B cell (primary cell): Measurements from ENCODE around the gene DGUOK. TPM values are rescaled to one million over a fixed set of nuclear protein-coding genes. Genes with fewer than 3 reads are reported as not detected.

Source experiments
- ATAC-seq: fragments of 200-7000 bp; cut with Tn5 transposase; one replicate; pipeline ENCODE4 v1.10.0; 2021; ENCODE audit warnings: low read depth, mild to moderate bottlenecking, moderate number of reproducible peaks, moderate library complexity
- CTCF ChIA-PET: fragments of 350-600 bp; sonication (Branson Sonifier 250); formaldehyde crosslinking; loops from one replicate; lab custom pipeline; 2021; ENCODE audit warnings: antibody characterized with exemption, inconsistent platforms; lab: Charles Lee
- POLR2A ChIA-PET: fragments of 350-600 bp; sonication (Branson Sonifier 250); formaldehyde crosslinking; loops from one replicate; lab custom pipeline; 2021; ENCODE audit warnings: antibody characterized with exemption; lab: Charles Lee
- DNase-seq: peaks from one replicate; pipeline ENCODE4 v3.0.0; 2013
- H2AFZ ChIP-seq: 2 replicates; pipeline ENCODE4 v1.6.1; 2012; ENCODE audit warnings: mild to moderate bottlenecking, low read depth, low read length; ENCODE audit not compliant: insufficient read depth, poor library complexity, severe bottlenecking
- H3K27ac ChIP-seq, 2 donors: 1 replicate in 1 of 2; 2 replicates in 1 of 2; pipeline ENCODE4 v1.5.1; 2012 to 2013; ENCODE audit warnings: low read length in 2 of 2, mild to moderate bottlenecking in 2 of 2, moderate library complexity in 1 of 2
- H3K27me3 ChIP-seq, 4 experiments: fragments of 200-600 bp in 1 of 4; sonication (generic) in 1 of 4; replicated peaks in 1 of 4; 1 replicate in 2 of 4; 2 replicates in 2 of 4; pipeline versions ENCODE4 v1.6.1 to v1.7.0; 2013 to 2016; ENCODE audit warnings: low read length in 3 of 4, mild to moderate bottlenecking in 2 of 4, mixed read lengths in 1 of 4, moderate library complexity in 1 of 4; ENCODE audit not compliant: insufficient read depth in 4 of 4, control insufficient read depth in 3 of 4; ENCODE audit errors: control extremely low read depth in 1 of 4
- H3K36me3 ChIP-seq, 2 experiments: replicated peaks in 1 of 2; 1 replicate in 1 of 2; 2 replicates in 1 of 2; pipeline versions ENCODE4 v1.6.1 to v1.7.1; 2013; ENCODE audit warnings: low read length in 1 of 2; ENCODE audit not compliant: insufficient read depth in 2 of 2, control insufficient read depth in 1 of 2; ENCODE audit errors: control extremely low read depth in 1 of 2, extremely low read depth in 1 of 2
- H3K4me1 ChIP-seq, 2 donors: fragments of 200-600 bp in 1 of 2; sonication (generic) in 1 of 2; 1 replicate in 1 of 2; 2 replicates in 1 of 2; pipeline versions ENCODE4 v1.5.1 to v1.6.1; 2013 to 2017; ENCODE audit warnings: low read length in 2 of 2; ENCODE audit not compliant: control insufficient read depth in 2 of 2, insufficient read depth in 2 of 2
- H3K4me2 ChIP-seq: replicated peaks from 2 replicates; pipeline ENCODE3; 2012; ENCODE audit warnings: mild to moderate bottlenecking, low read depth, low read length; ENCODE audit not compliant: poor library complexity, severe bottlenecking
- H3K4me3 ChIP-seq, 5 experiments: fragments of 200-600 bp in 1 of 5; sonication (generic) in 1 of 5; 1 replicate in 3 of 5; 2 replicates in 2 of 5; pipeline versions ENCODE4 v1.5.1 to v1.7.0; 2011 to 2016; ENCODE audit warnings: low read length in 4 of 5, mild to moderate bottlenecking in 4 of 5, low read depth in 2 of 5, control low read depth in 1 of 5, moderate library complexity in 1 of 5; ENCODE audit not compliant: insufficient read depth in 1 of 5; ENCODE audit errors: control extremely low read depth in 1 of 5, extremely low read depth in 1 of 5
- H3K79me2 ChIP-seq: fragments of 200-600 bp; sonication (generic); one replicate; pipeline ENCODE4 v1.6.0; 2016; ENCODE audit warnings: low read length; ENCODE audit not compliant: control insufficient read depth, insufficient read depth
- H3K9ac ChIP-seq: fragments of 200-600 bp; sonication (generic); 2 replicates; pipeline ENCODE4 v1.6.1; 2017; ENCODE audit warnings: mild to moderate bottlenecking, low read length, moderate library complexity
- H3K9me3 ChIP-seq, 3 donors: one replicate each; pipeline versions ENCODE4 v1.6.1 to v1.7.1; 2013; ENCODE audit warnings: low read length in 2 of 3; ENCODE audit not compliant: control insufficient read depth in 2 of 3, insufficient read depth in 1 of 3; ENCODE audit errors: control extremely low read depth in 1 of 3
- H4K20me1 ChIP-seq: 2 replicates; pipeline ENCODE4 v1.6.0; 2012; ENCODE audit warnings: mild to moderate bottlenecking, low read length; ENCODE audit not compliant: insufficient read depth, control insufficient read depth, poor library complexity, severe bottlenecking
- H3K27ac Mint-ChIP-seq: one replicate; pipeline ENCODE4 v1.8.0; 2021; ENCODE audit warnings: mixed read lengths
- H3K27me3 Mint-ChIP-seq: one replicate; pipeline ENCODE4 v1.8.0; 2021; ENCODE audit warnings: mixed read lengths
- H3K4me1 Mint-ChIP-seq: one replicate; pipeline ENCODE4 v1.8.0; 2021; ENCODE audit warnings: mixed read lengths
- H3K4me3 Mint-ChIP-seq: one replicate; pipeline ENCODE4 v1.8.0; 2021; ENCODE audit warnings: mixed read lengths
- H3K9me3 Mint-ChIP-seq: one replicate; pipeline ENCODE4 v1.8.0; 2022; ENCODE audit warnings: mixed read lengths; ENCODE audit not compliant: insufficient read depth
- EZH2 ChIP-seq: IDR thresholded peaks from 2 replicates; pipeline ENCODE4 v1.6.1; 2012; ENCODE audit warnings: borderline replicate concordance, low read depth, mild to moderate bottlenecking, moderate library complexity, low read length; ENCODE audit not compliant: insufficient read depth, poor library complexity, severe bottlenecking
- WGBS: methylation state at CpG from one replicate; pipeline ENCODE4 v1.1.5; 2013; ENCODE audit warnings: missing lambda C conversion rate; ENCODE audit not compliant: insufficient coverage; 5-methylcytosine and 5-hydroxymethylcytosine counted together
- intact Hi-C: fragments of 100-400 bp; cut with micrococcal nuclease; formaldehyde crosslinking; loops from one replicate; pipeline ENCODE4 v1.10.0; 2022
- polyA plus RNA-seq: library from polyadenylated mRNA; depleted of rRNA; stranded (reverse); fragments of >200 nt; gene quantifications from 2 replicates; pipeline ENCODE4 v1.2.3, GENCODE V29; 2012
- total RNA-seq, 2 donors: library from RNA; stranded (reverse); fragments of 120-200 nt in 1 of 2; gene quantifications; 1 replicate in 1 of 2; 2 replicates in 1 of 2; pipeline versions ENCODE4 v1.2.3 to v1.2.4, GENCODE V29; 2013 to 2022
- TF ChIP-seq, protein P1 (sequence below): fragments of 200-600 bp; IDR thresholded peaks from one replicate; pipeline ENCODE4 v1.8.0; 2022; ENCODE audit warnings: antibody characterized with exemption, mild to moderate bottlenecking

DGUOK gene
- total and polyA plus RNA-seq, 2 donors (not counting 1 experiment from before 2014, with no cell fraction given): 61.7 to 81.5 TPM

- no peak for DNase-seq
- no peak overlapping the region for H3K4me3 ChIP-seq
- H3K27ac ChIP-seq: no peak overlapping the region
- H3K4me3 Mint-ChIP-seq: no peak overlapping the region
- H3K4me1 Mint-ChIP-seq: no peaks in the 10 kb centered on the region
- no peaks in the 10 kb centered on the region for H3K4me1 ChIP-seq
- no peak for ATAC-seq
- WGBS: 100% methylated on average over 4 of the region's 9 CpGs
- H3K9me3 Mint-ChIP-seq: no peaks in the 10 kb centered on the region
- intact Hi-C loops: no loop called here
- no peak overlapping the region for H3K27ac Mint-ChIP-seq
- no peak overlapping the region for H3K9ac ChIP-seq
- no peaks in the 10 kb centered on the region for H3K79me2 ChIP-seq
- ChIA-PET CTCF (no interaction called here), POLR2A (no interaction called here)
- no peaks in the 10 kb centered on the region for H3K36me3 ChIP-seq
- H3K27me3 Mint-ChIP-seq: peaks cover 20% of the 10 kb centered on the region
- H3K9me3 ChIP-seq: no peaks in the 10 kb centered on the region
- TF ChIP-seq, protein P1, sequence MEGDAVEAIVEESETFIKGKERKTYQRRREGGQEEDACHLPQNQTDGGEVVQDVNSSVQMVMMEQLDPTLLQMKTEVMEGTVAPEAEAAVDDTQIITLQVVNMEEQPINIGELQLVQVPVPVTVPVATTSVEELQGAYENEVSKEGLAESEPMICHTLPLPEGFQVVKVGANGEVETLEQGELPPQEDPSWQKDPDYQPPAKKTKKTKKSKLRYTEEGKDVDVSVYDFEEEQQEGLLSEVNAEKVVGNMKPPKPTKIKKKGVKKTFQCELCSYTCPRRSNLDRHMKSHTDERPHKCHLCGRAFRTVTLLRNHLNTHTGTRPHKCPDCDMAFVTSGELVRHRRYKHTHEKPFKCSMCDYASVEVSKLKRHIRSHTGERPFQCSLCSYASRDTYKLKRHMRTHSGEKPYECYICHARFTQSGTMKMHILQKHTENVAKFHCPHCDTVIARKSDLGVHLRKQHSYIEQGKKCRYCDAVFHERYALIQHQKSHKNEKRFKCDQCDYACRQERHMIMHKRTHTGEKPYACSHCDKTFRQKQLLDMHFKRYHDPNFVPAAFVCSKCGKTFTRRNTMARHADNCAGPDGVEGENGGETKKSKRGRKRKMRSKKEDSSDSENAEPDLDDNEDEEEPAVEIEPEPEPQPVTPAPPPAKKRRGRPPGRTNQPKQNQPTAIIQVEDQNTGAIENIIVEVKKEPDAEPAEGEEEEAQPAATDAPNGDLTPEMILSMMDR: no peak
- no peak for TF ChIP-seq EZH2
- H3K4me2 ChIP-seq: no peak overlapping the region
- peaks cover 0 to 3% (median 0%) of the 10 kb centered on the region in 4 experiments for H3K27me3 ChIP-seq
- H4K20me1 ChIP-seq: no peaks in the 10 kb centered on the region
- H2AFZ ChIP-seq: no peak overlapping the region
These were observed 36.2 kb upstream of the DGUOK start for GRCh38 chr2:73890301-73891092.

DNA sequence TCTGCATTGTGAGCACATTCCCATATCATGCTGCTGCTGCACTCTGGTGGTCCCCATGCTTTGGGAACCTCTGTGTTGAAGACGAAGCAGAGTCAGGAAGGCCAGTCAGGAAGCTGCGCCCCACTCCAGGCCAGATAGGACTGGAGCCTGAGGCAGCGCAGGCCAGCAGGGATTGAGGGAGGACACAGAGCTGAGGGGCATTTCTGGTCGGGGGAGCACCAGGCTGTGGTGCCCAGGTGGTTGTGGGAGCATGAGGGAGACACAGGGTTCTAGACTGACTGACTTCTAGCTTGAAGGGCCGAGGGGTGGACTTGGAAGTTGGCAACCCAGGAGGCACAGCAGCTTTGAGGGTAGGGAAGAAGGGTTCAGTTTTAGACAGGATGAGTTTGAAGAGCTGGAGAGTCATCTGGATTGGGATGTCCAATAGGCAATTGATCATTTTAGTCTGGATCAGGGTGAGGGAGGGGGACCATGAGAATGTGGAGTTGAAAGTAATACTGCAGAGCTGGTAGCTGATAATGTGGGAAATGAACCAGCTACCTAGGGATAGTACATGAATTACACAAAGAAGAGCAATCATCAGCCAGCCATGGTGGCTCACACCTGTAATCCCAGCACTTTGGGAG lies 35.3 kb upstream of the DGUOK start:
- no peak for ATAC-seq
- H3K9me3 ChIP-seq: no peaks in the 10 kb centered on the region
- no peak overlapping the region for H3K4me2 ChIP-seq

More for the DNA sequence above, 35.3 kb upstream of the DGUOK start:
- Histone ChIP-seq H3K27me3 (peaks cover 0 to under 1% (median 0%) of the 10 kb centered on the region in 4 experiments), H3K9ac (no peak overlapping the region), H3K79me2 (no peaks in the 10 kb centered on the region), H3K36me3 (no peaks in the 10 kb centered on the region), H3K27ac (no peak overlapping the region), H4K20me1 (no peaks in the 10 kb centered on the region), H3K4me3 (no peak overlapping the region), H2AFZ (no peak overlapping the region), H3K4me1 (peaks cover 1 to 4% of the 10 kb centered on the region in 2 donors)
- H3K27me3 Mint-ChIP-seq: peaks cover 14% of the 10 kb centered on the region
- 95% methylated on average over 5 of the region's 5 CpGs for WGBS
- H3K4me1 Mint-ChIP-seq: peaks cover 2% of the 10 kb centered on the region
- POLR2A ChIA-PET: no interaction called here
- no peak for TF ChIP-seq EZH2
- TF ChIP-seq, protein P1: no peak
- intact Hi-C loops: no loop called here
- no peak overlapping the region for H3K4me3 Mint-ChIP-seq
- DNase-seq: no peak
- H3K9me3 Mint-ChIP-seq: no peaks in the 10 kb centered on the region
- CTCF ChIA-PET: no interaction called here
- H3K27ac Mint-ChIP-seq: no peak overlapping the region
